GM23248 (cell line): ENCODE data around the gene BCAP31. TPM values are rescaled to one million over a fixed set of nuclear protein-coding genes. Genes with fewer than 3 reads are reported as not detected.
"Not testable (repeated sequence)": the region's sequence is repeated elsewhere in the genome, so short reads cannot be mapped to it uniquely, and the experiment has no call there.

Experiments
- DNase-seq: peaks from one replicate; pipeline ENCODE4 v3.0.0-alpha.2; 2015
- H2AFZ ChIP-seq: fragments of 200-600 bp; sonication (generic); 2 replicates; pipeline ENCODE4 v1.6.1; 2016; ENCODE audit warnings: antibody characterized with exemption
- H3F3A ChIP-seq: fragments of 200-600 bp; sonication (generic); 2 replicates; pipeline ENCODE4 v1.6.1; 2016; ENCODE audit warnings: mild to moderate bottlenecking, antibody characterized with exemption, mixed run types; ENCODE audit not compliant: insufficient read depth
- H3K27ac ChIP-seq: fragments of 200-600 bp; sonication (generic); 2 replicates; pipeline ENCODE4 v1.5.1; 2016; ENCODE audit warnings: mild to moderate bottlenecking
- H3K27me3 ChIP-seq: fragments of 200-600 bp; sonication (generic); replicated peaks from 2 replicates; pipeline ENCODE4 v1.6.1; 2016; ENCODE audit warnings: mild to moderate bottlenecking; ENCODE audit not compliant: insufficient read depth
- H3K36me3 ChIP-seq: fragments of 200-600 bp; sonication (generic); 2 replicates; pipeline ENCODE4 v1.6.1; 2016; ENCODE audit warnings: low read depth, mild to moderate bottlenecking
- H3K4me1 ChIP-seq: fragments of 200-600 bp; sonication (generic); 2 replicates; pipeline ENCODE4 v1.6.1; 2016; ENCODE audit warnings: mild to moderate bottlenecking; ENCODE audit not compliant: insufficient read depth
- H3K4me2 ChIP-seq: fragments of 200-600 bp; sonication (generic); one replicate; pipeline ENCODE4 v1.6.1; 2016; ENCODE audit warnings: mild to moderate bottlenecking; ENCODE audit not compliant: unreplicated experiment
- H3K4me3 ChIP-seq: fragments of 200-600 bp; sonication (generic); 2 replicates; pipeline ENCODE4 v1.5.1; 2016; ENCODE audit warnings: mild to moderate bottlenecking
- H3K79me2 ChIP-seq: fragments of 200-600 bp; sonication (generic); 2 replicates; pipeline ENCODE4 v1.6.1; 2016; ENCODE audit warnings: mild to moderate bottlenecking; ENCODE audit not compliant: insufficient read depth
- H3K9ac ChIP-seq: fragments of 200-600 bp; sonication (generic); 2 replicates; pipeline ENCODE4 v1.6.1; 2016; ENCODE audit warnings: mild to moderate bottlenecking
- H3K9me2 ChIP-seq: fragments of 200-600 bp; sonication (generic); 2 replicates; pipeline ENCODE4 v1.6.1; 2016; ENCODE audit warnings: mixed run types, mild to moderate bottlenecking, moderate library complexity; ENCODE audit not compliant: insufficient read depth
- H3K9me3 ChIP-seq: fragments of 200-600 bp; sonication (generic); one replicate; pipeline ENCODE4 v1.6.1; 2017; ENCODE audit warnings: low read depth
- H4K20me1 ChIP-seq: fragments of 200-600 bp; sonication (generic); 2 replicates; pipeline ENCODE4 v1.6.0; 2016; ENCODE audit not compliant: insufficient read depth
- EZH2 ChIP-seq: fragments of 200-600 bp; sonication (generic); IDR thresholded peaks from 2 replicates; pipeline ENCODE4 v1.6.1; 2018; ENCODE audit warnings: antibody characterized with exemption, mild to moderate bottlenecking; ENCODE audit not compliant: insufficient read depth, poor library complexity, severe bottlenecking
- EZH2phosphoT487 ChIP-seq: fragments of 200-600 bp; sonication (generic); IDR thresholded peaks from 2 replicates; pipeline ENCODE4 v1.6.1; 2018; ENCODE audit warnings: antibody characterized with exemption, moderate library complexity, mild to moderate bottlenecking, low read depth; ENCODE audit not compliant: insufficient read depth
- WGBS, 2 experiments: methylation state at CpG; one replicate each; pipeline ENCODE4 v1.1.6; 2015 to 2017; ENCODE audit warnings: low lambda C conversion rate in 2 of 2, low coverage in 1 of 2; ENCODE audit errors: missing lambda C conversion rate in 2 of 2; 5-methylcytosine and 5-hydroxymethylcytosine counted together
- in situ Hi-C: fragments of 300-500 bp; cut with MboI; formaldehyde crosslinking; loops from 2 replicates; pipeline ENCODE4 v1.15.0; 2020
- polyA plus RNA-seq: library from polyadenylated mRNA; unstranded; fragments of >200 nt; fragmentation: Nextera tagmentation; extraction: Ambion mirVana; gene quantifications from 2 replicates; pipeline ENCODE4 v1.2.1, GENCODE V29; 2016
- total RNA-seq: library from RNA; depleted of rRNA; stranded (reverse); fragments of >200 nt; shearing (Covaris generic); gene quantifications from 2 replicates; pipeline ENCODE4 v1.2.3, GENCODE V29; 2014

BCAP31 gene
- total and polyA plus RNA-seq, 2 experiments from 2014 or later, result 180 to 317 TPM

DNA sequence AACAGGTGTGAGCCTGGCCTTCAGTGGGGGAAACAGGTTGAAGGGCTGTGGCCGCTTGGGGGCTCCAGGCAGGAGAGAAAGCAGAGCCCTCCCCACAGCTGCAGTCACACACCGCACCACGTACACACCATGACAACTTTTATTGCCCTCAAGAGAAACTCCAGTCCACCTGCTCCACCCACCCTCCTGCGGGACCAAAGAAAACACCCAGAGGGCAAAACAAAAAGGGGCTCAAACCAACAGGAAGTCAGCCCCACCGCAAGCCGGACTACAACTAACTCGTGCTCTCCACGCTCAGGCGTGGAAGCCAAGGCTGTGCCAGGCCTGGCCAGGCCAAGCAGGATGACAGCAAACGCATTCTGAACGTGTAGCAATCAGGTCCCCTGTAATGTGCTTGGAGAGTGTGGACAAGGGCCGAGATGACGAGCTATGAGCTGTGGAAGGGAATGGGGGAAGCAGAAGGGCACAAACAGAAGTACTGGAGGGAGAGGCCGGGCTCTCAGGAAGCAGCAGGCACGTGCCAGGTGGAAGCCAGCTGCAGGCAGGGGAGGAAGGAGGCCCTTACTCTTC, 23.7 kb downstream of the BCAP31 start:
- 48 to 63% methylated on average over 9 to 15 of the region's 15 CpGs for WGBS, 2 experiments
- in situ Hi-C loops, result no loop called here
- Histone ChIP-seq H2AFZ (no peak overlapping the region), H3K4me2 (no peak overlapping the region), H3K9me3 (no peaks in the 10 kb centered on the region), H3F3A (no peaks in the 10 kb centered on the region), H3K4me1 (no peaks in the 10 kb centered on the region), H3K4me3 (no peak overlapping the region), H3K27ac (no peak overlapping the region), H3K9me2 (no peaks in the 10 kb centered on the region), H3K36me3 (no peaks in the 10 kb centered on the region), H3K9ac (no peak overlapping the region), H4K20me1 (no peaks in the 10 kb centered on the region), H3K27me3 (no peaks in the 10 kb centered on the region), H3K79me2 (no peaks in the 10 kb centered on the region)
- no peak for TF ChIP-seq EZH2
- TF ChIP-seq EZH2phosphoT487, result no peak
- no peak for DNase-seq

DNA sequence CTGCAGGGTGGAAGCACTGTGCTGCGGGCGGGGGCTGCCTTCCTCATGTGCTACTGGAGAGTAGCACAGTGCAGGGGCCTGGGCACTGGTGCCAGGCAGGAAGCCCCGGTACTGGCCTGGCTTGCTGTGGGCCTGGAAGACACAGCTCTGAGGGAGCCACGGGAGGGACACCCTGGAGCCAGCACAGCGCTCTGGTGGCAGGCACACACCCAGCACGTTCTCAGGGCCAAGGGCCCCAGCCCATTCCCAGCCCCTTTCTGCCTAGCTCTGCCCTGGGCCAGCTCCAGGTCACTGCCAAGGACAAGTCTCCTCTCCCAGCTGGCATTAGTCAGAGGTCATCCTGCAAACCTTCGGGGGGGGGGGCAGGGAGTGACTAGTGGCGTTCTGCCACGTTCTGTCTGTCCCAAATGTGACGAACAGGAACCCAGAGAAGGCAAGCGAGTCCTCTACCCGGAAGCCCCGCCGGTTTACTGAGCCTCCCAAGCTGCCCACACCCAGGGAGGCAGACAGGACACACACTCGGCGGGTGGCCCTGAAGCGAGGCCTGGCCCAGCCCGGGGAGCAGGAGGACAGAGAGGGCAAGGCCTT, 24.3 kb downstream of the BCAP31 start:
- H2AFZ ChIP-seq, H3K4me3 ChIP-seq, H3K79me2 ChIP-seq, H3F3A ChIP-seq, H3K4me2 ChIP-seq, in situ Hi-C loops, H3K36me3 ChIP-seq, H3K27ac ChIP-seq, DNase-seq, H3K9ac ChIP-seq, H3K9me3 ChIP-seq, H3K4me1 ChIP-seq, H3K9me2 ChIP-seq, H3K27me3 ChIP-seq, H4K20me1 ChIP-seq: not testable (repeated sequence)
- 40 to 41% methylated on average over 8 to 15 of the region's 18 CpGs for WGBS, 2 experiments

DNA sequence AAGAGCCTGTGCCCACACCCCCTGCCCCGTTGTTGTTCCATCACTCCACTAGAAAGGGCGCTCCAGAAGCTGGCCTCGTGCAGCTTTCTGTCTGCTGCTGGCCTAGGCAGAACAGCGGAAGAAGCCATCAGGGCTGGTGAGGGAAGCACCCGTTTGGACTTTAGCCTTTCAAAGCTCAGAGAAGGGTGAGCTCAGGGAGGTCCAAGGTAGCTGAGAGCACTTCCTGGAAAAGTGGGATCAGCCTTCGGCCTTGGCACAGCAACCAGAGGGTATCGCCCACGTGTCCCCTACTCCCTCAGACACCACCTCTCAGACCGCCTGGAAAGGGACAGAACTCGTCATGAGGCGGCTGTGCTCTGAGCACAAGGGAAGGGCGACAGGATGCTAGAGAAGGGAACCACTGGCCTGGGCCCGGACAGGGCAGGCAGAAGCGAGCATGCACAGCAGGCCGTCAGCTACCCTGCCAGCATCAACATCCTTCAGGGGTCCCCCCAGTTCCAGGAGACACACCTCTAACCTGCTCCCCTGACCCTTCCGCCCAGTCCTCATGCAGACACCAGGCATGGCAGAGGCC, 24.9 kb downstream of the BCAP31 start:
- H2AFZ ChIP-seq, H3K4me3 ChIP-seq, in situ Hi-C loops, H3K27ac ChIP-seq, H3K4me1 ChIP-seq, DNase-seq, H3K36me3 ChIP-seq, H3K79me2 ChIP-seq, H3K27me3 ChIP-seq, H4K20me1 ChIP-seq, H3K9me2 ChIP-seq, H3F3A ChIP-seq, H3K4me2 ChIP-seq, H3K9ac ChIP-seq, H3K9me3 ChIP-seq: not testable (repeated sequence)
- WGBS, 2 experiments, result 80 to 86% methylated on average over 6 to 12 of the region's 16 CpGs

DNA sequence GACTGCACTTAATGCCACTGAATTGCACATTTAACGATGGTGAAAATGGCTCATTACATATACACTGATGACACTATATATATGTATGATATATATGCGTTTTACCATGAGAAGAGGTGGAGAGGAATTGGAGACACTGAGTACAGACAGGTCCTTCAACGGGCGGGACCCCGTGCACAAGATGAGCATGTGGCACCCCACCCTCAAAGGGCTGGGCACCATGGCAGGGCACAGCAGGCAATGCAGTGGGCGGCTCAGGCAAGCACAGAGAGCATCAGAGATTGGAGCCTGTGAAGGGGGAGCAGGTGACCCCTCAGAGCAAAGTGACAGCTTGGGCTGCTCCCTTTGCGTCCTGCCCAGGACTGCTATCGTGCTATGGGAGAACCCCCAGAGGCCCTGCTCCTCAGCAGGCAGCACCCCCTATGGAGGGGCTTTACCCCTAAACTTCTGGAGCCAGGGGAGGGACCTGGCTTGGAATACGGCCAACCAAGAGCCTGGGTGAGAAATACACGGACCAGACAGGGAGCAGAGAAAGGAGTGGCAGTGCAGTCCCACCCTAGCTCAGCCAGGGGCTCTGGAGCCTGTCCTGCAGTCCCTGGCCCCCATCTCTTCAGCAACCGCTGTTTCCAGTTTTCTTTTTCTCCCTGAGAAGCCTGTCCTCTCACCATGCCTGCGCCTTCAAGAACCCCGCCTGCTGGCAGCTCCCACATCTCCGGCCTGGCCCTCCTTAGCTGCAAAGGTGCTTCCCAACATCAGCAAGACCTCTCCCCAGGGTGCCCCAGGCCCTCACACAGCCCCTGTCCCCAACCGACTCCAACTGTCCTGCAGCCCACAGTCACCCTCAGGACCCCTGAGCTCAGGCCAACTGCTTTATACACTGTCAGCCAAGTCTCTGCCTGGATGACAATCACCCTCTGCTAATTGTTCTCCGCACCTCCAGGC, 26.0 kb downstream of the BCAP31 start:
- TF ChIP-seq EZH2phosphoT487 (no peak), EZH2 (no peak)
- WGBS, 2 experiments, result 80 to 85% methylated on average over 6 to 14 of the region's 16 CpGs
- H3K9me2 ChIP-seq, result no peaks in the 10 kb centered on the region

DNA sequence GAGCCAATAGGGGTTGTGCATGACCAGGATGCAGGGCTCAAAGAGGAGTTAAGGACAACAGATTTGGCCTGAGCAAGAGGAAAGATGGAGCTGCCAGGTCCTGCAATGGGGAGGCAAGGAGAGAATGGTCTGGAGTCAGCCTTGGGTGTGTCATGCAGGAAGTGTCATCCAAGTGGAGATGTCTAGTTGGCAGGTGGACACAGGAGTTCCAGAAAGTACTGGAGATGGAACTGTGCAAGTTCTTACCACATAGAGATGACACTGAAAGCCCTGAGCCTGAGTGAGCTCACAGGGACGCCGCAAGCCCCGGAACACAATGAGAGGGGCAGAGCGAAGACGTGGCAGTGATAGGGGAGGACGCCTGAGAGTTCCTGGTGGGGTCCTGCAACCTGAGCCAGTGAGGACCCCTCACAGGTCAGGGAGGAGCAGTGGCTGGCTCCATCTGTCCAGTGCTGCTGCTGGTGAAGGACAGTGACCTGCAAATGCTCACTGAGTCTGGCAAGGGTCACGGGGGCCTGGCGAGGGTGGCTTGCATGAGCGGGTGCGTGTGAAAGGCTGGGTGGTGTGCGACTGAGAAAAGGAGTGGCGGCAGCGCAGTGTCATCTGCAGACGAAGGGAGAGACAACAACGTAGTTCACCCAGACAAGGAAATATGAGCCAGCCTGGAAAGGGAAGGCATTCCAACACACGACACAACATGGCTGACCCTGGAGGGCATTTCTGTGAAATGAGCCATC, 27.0 kb downstream of the BCAP31 start:
- in situ Hi-C loops, result not testable (repeated sequence)

More for the DNA sequence above, 26.0 kb downstream of the BCAP31 start:
- no peak overlapping the region for H3K27ac ChIP-seq
- H3F3A ChIP-seq, result no peaks in the 10 kb centered on the region
- no peak overlapping the region for H3K4me2 ChIP-seq
- H3K4me1 ChIP-seq, result no peaks in the 10 kb centered on the region
- no peak overlapping the region for H3K9ac ChIP-seq
- no peaks in the 10 kb centered on the region for H3K9me3 ChIP-seq
- no peaks in the 10 kb centered on the region for H4K20me1 ChIP-seq
- no peak overlapping the region for H3K4me3 ChIP-seq
- no peaks in the 10 kb centered on the region for H3K27me3 ChIP-seq
- no peaks in the 10 kb centered on the region for H3K36me3 ChIP-seq
- no peaks in the 10 kb centered on the region for H3K79me2 ChIP-seq
- DNase-seq, result no peak
- H2AFZ ChIP-seq, result no peak overlapping the region
- in situ Hi-C loops, result no loop called here

DNA sequence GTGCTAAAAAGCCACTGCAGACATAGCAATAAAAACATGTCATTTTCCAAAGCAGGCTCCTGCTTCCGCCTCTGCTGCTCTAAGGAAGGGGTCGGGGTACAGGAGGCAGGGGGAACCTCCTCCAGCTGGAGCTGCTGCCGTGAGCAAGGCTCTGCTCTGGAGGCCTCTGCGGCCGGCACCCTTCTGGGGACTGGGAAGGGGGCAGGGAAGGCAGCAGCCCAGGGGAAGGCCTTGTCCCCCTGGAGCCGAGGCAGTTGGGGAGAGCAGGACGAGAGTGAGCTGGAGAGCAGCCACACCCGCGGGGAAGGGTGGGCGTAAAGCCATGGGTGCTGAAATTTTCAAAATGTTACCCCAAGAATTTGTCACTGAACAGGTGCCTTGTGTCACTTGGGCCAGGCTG, 27.6 kb downstream of the BCAP31 start:
- in situ Hi-C loops, DNase-seq: not testable (repeated sequence)
- 61 to 100% methylated on average over 3 to 8 of the region's 10 CpGs for WGBS, 2 experiments

More for the DNA sequence above, 27.0 kb downstream of the BCAP31 start:
- H3K9ac ChIP-seq, H3K9me3 ChIP-seq, H3K36me3 ChIP-seq, H3K27ac ChIP-seq, H4K20me1 ChIP-seq, H3K27me3 ChIP-seq, H2AFZ ChIP-seq, DNase-seq, H3K79me2 ChIP-seq, H3K4me1 ChIP-seq, H3K4me2 ChIP-seq, H3K9me2 ChIP-seq, H3F3A ChIP-seq, H3K4me3 ChIP-seq: not testable (repeated sequence)
- WGBS, 2 experiments, result 85 to 87% methylated on average over 9 to 16 of the region's 16 CpGs

More for the DNA sequence above, 27.6 kb downstream of the BCAP31 start:
- not testable (repeated sequence) for H3K79me2 ChIP-seq, H3K27me3 ChIP-seq, H3K4me1 ChIP-seq, H2AFZ ChIP-seq, H3K9me2 ChIP-seq, H3K36me3 ChIP-seq, H3K4me2 ChIP-seq, H3F3A ChIP-seq, H4K20me1 ChIP-seq, H3K9me3 ChIP-seq, H3K27ac ChIP-seq, H3K4me3 ChIP-seq, H3K9ac ChIP-seq
